Measurements from ENCODE around the gene CFAP410. TPM values are rescaled to one million over a fixed set of nuclear protein-coding genes. Genes with fewer than 3 reads are reported as not detected.

CFAP410 gene
- total RNA-seq, 1 experiment from 2014 or later: 8.6 TPM

- CTCF ChIA-PET: no interaction called here
- no peaks in the 10 kb centered on the region for H3K9me3 Mint-ChIP-seq (ENCODE audit: low read depth, unreplicated experiment)
Measured at GRCh38 chr21:44330698-44331097, 8.5 kb downstream of the CFAP410 start.

GRCh38 chr21:44329971-44330681, 9.1 kb downstream of the CFAP410 start:
- Mint-ChIP-seq H3K4me1 (ENCODE audit: low read depth, unreplicated experiment) (no peaks in the 10 kb centered on the region), H3K9me3 (ENCODE audit: low read depth, unreplicated experiment) (no peaks in the 10 kb centered on the region), H3K27ac (ENCODE audit: unreplicated experiment) (no peak overlapping the region), H3K27me3 (ENCODE audit: unreplicated experiment) (no peaks in the 10 kb centered on the region), H3K4me3 (ENCODE audit: low read depth, unreplicated experiment) (no peak overlapping the region), H3K36me3 (ENCODE audit: insufficient read depth, unreplicated experiment) (peaks cover 22% of the 10 kb centered on the region)
- CTCF ChIA-PET: no interaction called here
- no peak for DNase-seq
- no TSS peak for BruUV-seq (replicated peaks)
- intact Hi-C loops (cut with micrococcal nuclease; ENCODE audit: unreplicated experiment): no loop called here
- TF ChIP-seq CTCF (IDR thresholded peaks at IDR 0.05; ENCODE audit: unreplicated experiment): no peak

More at GRCh38 chr21:44330698-44331097, 8.5 kb downstream of the CFAP410 start:
- Mint-ChIP-seq H3K27ac (ENCODE audit: unreplicated experiment) (no peak overlapping the region), H3K4me1 (ENCODE audit: low read depth, unreplicated experiment) (no peaks in the 10 kb centered on the region), H3K36me3 (ENCODE audit: insufficient read depth, unreplicated experiment) (peaks cover 22% of the 10 kb centered on the region), H3K4me3 (ENCODE audit: low read depth, unreplicated experiment) (no peak overlapping the region), H3K27me3 (ENCODE audit: unreplicated experiment) (no peaks in the 10 kb centered on the region)
- BruUV-seq (replicated peaks): no TSS peak
- TF ChIP-seq CTCF (IDR thresholded peaks at IDR 0.05; ENCODE audit: unreplicated experiment): no peak
- no peak for DNase-seq
- intact Hi-C loops (cut with micrococcal nuclease; ENCODE audit: unreplicated experiment): no loop called here

- no peaks in the 10 kb centered on the region for H3K9me3 Mint-ChIP-seq (ENCODE audit: low read depth, unreplicated experiment)
- CTCF ChIA-PET: no interaction called here
- H3K36me3 Mint-ChIP-seq (ENCODE audit: insufficient read depth, unreplicated experiment): peaks cover 22% of the 10 kb centered on the region
Measured at GRCh38 chr21:44329086-44329889, 9.9 kb downstream of the CFAP410 start.

More at GRCh38 chr21:44329086-44329889, 9.9 kb downstream of the CFAP410 start:
- no peak overlapping the region for H3K27ac Mint-ChIP-seq (ENCODE audit: unreplicated experiment)
- intact Hi-C loops (cut with micrococcal nuclease; ENCODE audit: unreplicated experiment): no loop called here
- H3K4me1 Mint-ChIP-seq (ENCODE audit: low read depth, unreplicated experiment): no peaks in the 10 kb centered on the region
- no peak for TF ChIP-seq CTCF (IDR thresholded peaks at IDR 0.05; ENCODE audit: unreplicated experiment)
- no peaks in the 10 kb centered on the region for H3K27me3 Mint-ChIP-seq (ENCODE audit: unreplicated experiment)
- no peak for DNase-seq
- H3K4me3 Mint-ChIP-seq (ENCODE audit: low read depth, unreplicated experiment): no peak overlapping the region
- BruUV-seq (replicated peaks): no TSS peak

Data from Calu3 (cell line).